ENCODE data around the gene F12. TPM values are rescaled to one million over a fixed set of nuclear protein-coding genes. Genes with fewer than 3 reads are reported as not detected.

Gene F12
- total and polyA plus RNA-seq, 4 donors = 0.23 to 1.8 (median 0.33) TPM; not detected in 1

- ATAC-seq (ENCODE audit: low FRiP score) (peak; percentile 4), DNase-seq (peak in 1 of 2 donors; percentile 73)
- Histone ChIP-seq H3K4me3 (ENCODE audit: low read length in 2 of 2) (peak overlapping the region; percentile 29 to 41), H3K27ac (ENCODE audit: low read depth in 1 of 2, low read length in 2 of 2) (no peak overlapping the region), H3K36me3 (ENCODE audit: control insufficient read depth in 1 of 2, insufficient read depth in 2 of 2, low read length in 1 of 2) (no peaks in the 10 kb centered on the region), H3K9me3 (ENCODE audit: control insufficient read depth, low read length) (no peaks in the 10 kb centered on the region), H3K4me1 (ENCODE audit: control insufficient read depth in 1 of 2, insufficient read depth in 2 of 2, low read length in 2 of 2) (no peaks in the 10 kb centered on the region), H3K27me3 (ENCODE audit: control insufficient read depth in 1 of 2, insufficient read depth in 2 of 2, low read length in 1 of 2) (no peaks in the 10 kb centered on the region)
- intact Hi-C loops (cut with DNase I) = no loop called here
- 0 to 1% methylated on average over 14 to 51 of the region's 52 CpGs for WGBS, 2 donors
Observed at GRCh38 chr5:177447066-177447610, 37.8 kb upstream of the F12 start.

GRCh38 chr5:177446200-177447065 lies 37.1 kb upstream of the F12 start, which contains the start of gene PRR7:
Gene PRR7 (plus strand): TSS chr5:177446814. CDS start chr5:177455068, 8,254 bp downstream.
- Histone ChIP-seq H3K27me3 (ENCODE audit: control insufficient read depth in 1 of 2, insufficient read depth in 2 of 2, low read length in 1 of 2) (no peaks in the 10 kb centered on the region), H3K4me1 (ENCODE audit: control insufficient read depth in 1 of 2, insufficient read depth in 2 of 2, low read length in 2 of 2) (no peaks in the 10 kb centered on the region), H3K9me3 (ENCODE audit: control insufficient read depth, low read length) (no peaks in the 10 kb centered on the region), H3K4me3 (ENCODE audit: low read length in 2 of 2) (peak within 1 kb of the TSS; percentile 29 to 41), H3K36me3 (ENCODE audit: control insufficient read depth in 1 of 2, insufficient read depth in 2 of 2, low read length in 1 of 2) (no peaks in the 10 kb centered on the region), H3K27ac (ENCODE audit: low read depth in 1 of 2, low read length in 2 of 2) (no peak within 1 kb of the TSS)
- ATAC-seq (ENCODE audit: low FRiP score) (peak; percentile 61), DNase-seq (peak; percentile 74 to 89)
- 1% methylated on average over 56 to 89 of the region's 89 CpGs for WGBS, 2 donors
- intact Hi-C loops (cut with DNase I) = no loop called here

- no peaks in the 10 kb centered on the region for H3K27me3 ChIP-seq (ENCODE audit: control insufficient read depth in 1 of 2, insufficient read depth in 2 of 2, low read length in 1 of 2)
- ATAC-seq (ENCODE audit: low FRiP score) (no peak), DNase-seq (no peak)
- H3K4me3 ChIP-seq (ENCODE audit: low read length in 2 of 2) = no peak overlapping the region
- WGBS, 2 donors = 3 to 4% methylated on average over 8 of the region's 8 CpGs
- no peaks in the 10 kb centered on the region for H3K4me1 ChIP-seq (ENCODE audit: control insufficient read depth in 1 of 2, insufficient read depth in 2 of 2, low read length in 2 of 2)
- intact Hi-C loops (cut with DNase I) = no loop called here
- no peaks in the 10 kb centered on the region for H3K36me3 ChIP-seq (ENCODE audit: control insufficient read depth in 1 of 2, insufficient read depth in 2 of 2, low read length in 1 of 2)
- H3K9me3 ChIP-seq (ENCODE audit: control insufficient read depth, low read length) = no peaks in the 10 kb centered on the region
- no peak overlapping the region for H3K27ac ChIP-seq (ENCODE audit: low read depth in 1 of 2, low read length in 2 of 2)
Observed at GRCh38 chr5:177445917-177446199, 36.5 kb upstream of the F12 start.

GRCh38 chr5:177445052-177445916 lies 35.9 kb upstream of the F12 start:
- no peaks in the 10 kb centered on the region for H3K27me3 ChIP-seq (ENCODE audit: control insufficient read depth in 1 of 2, insufficient read depth in 2 of 2, low read length in 1 of 2)
- no peak overlapping the region for H3K4me3 ChIP-seq (ENCODE audit: low read length in 2 of 2)
- H3K4me1 ChIP-seq (ENCODE audit: control insufficient read depth in 1 of 2, insufficient read depth in 2 of 2, low read length in 2 of 2) = no peaks in the 10 kb centered on the region
- H3K36me3 ChIP-seq (ENCODE audit: control insufficient read depth in 1 of 2, insufficient read depth in 2 of 2, low read length in 1 of 2) = no peaks in the 10 kb centered on the region
- no peaks in the 10 kb centered on the region for H3K9me3 ChIP-seq (ENCODE audit: control insufficient read depth, low read length)
- intact Hi-C loops (cut with DNase I) = no loop called here
- 55 to 57% methylated on average over 10 of the region's 10 CpGs for WGBS, 2 donors
- H3K27ac ChIP-seq (ENCODE audit: low read depth in 1 of 2, low read length in 2 of 2) = no peak overlapping the region
- no peak for DNase-seq
- ATAC-seq (ENCODE audit: low FRiP score) = no peak

GRCh38 chr5:177444106-177445051 lies 35.0 kb upstream of the F12 start:
- intact Hi-C loops (cut with DNase I) = no loop called here
- WGBS, 2 donors = 67 to 71% methylated on average over 7 of the region's 7 CpGs

GRCh38 chr5:177443144-177443983 lies 34.0 kb upstream of the F12 start:
- Histone ChIP-seq H3K9me3 (ENCODE audit: control insufficient read depth, low read length) (no peaks in the 10 kb centered on the region), H3K27ac (ENCODE audit: low read depth in 1 of 2, low read length in 2 of 2) (no peak overlapping the region), H3K4me3 (ENCODE audit: low read length in 2 of 2) (no peak overlapping the region), H3K4me1 (ENCODE audit: control insufficient read depth in 1 of 2, insufficient read depth in 2 of 2, low read length in 2 of 2) (no peaks in the 10 kb centered on the region), H3K36me3 (ENCODE audit: control insufficient read depth in 1 of 2, insufficient read depth in 2 of 2, low read length in 1 of 2) (no peaks in the 10 kb centered on the region), H3K27me3 (ENCODE audit: control insufficient read depth in 1 of 2, insufficient read depth in 2 of 2, low read length in 1 of 2) (no peaks in the 10 kb centered on the region)
- intact Hi-C loops (cut with DNase I) = no loop called here
- whole genome bisulfite sequencing, 2 donors = 77 to 83% methylated on average over 15 of the region's 15 CpGs
- ATAC-seq (ENCODE audit: low FRiP score) = no peak
- DNase-seq = peak in 1 of 2 donors; percentile 42

More at GRCh38 chr5:177444106-177445051, 35.0 kb upstream of the F12 start:
- Histone ChIP-seq H3K9me3 (ENCODE audit: control insufficient read depth, low read length) (no peaks in the 10 kb centered on the region), H3K27ac (ENCODE audit: low read depth in 1 of 2, low read length in 2 of 2) (no peak overlapping the region), H3K36me3 (ENCODE audit: control insufficient read depth in 1 of 2, insufficient read depth in 2 of 2, low read length in 1 of 2) (no peaks in the 10 kb centered on the region), H3K4me3 (ENCODE audit: low read length in 2 of 2) (no peak overlapping the region), H3K27me3 (ENCODE audit: control insufficient read depth in 1 of 2, insufficient read depth in 2 of 2, low read length in 1 of 2) (no peaks in the 10 kb centered on the region), H3K4me1 (ENCODE audit: control insufficient read depth in 1 of 2, insufficient read depth in 2 of 2, low read length in 2 of 2) (no peaks in the 10 kb centered on the region)
- DNase-seq = peak; percentile 44 to 70
- ATAC-seq (ENCODE audit: low FRiP score) = no peak

- Histone ChIP-seq H3K36me3 (ENCODE audit: control insufficient read depth in 1 of 2, insufficient read depth in 2 of 2, low read length in 1 of 2) (no peaks in the 10 kb centered on the region), H3K27me3 (ENCODE audit: control insufficient read depth in 1 of 2, insufficient read depth in 2 of 2, low read length in 1 of 2) (no peaks in the 10 kb centered on the region), H3K27ac (ENCODE audit: low read depth in 1 of 2, low read length in 2 of 2) (no peak overlapping the region), H3K4me3 (ENCODE audit: low read length in 2 of 2) (no peak overlapping the region), H3K9me3 (ENCODE audit: control insufficient read depth, low read length) (no peaks in the 10 kb centered on the region), H3K4me1 (ENCODE audit: control insufficient read depth in 1 of 2, insufficient read depth in 2 of 2, low read length in 2 of 2) (no peaks in the 10 kb centered on the region)
- 90 to 92% methylated on average over 19 to 20 of the region's 20 CpGs for WGBS, 2 donors
- intact Hi-C loops (cut with DNase I) = no loop called here
- ATAC-seq (ENCODE audit: low FRiP score) = no peak
- DNase-seq = peak; percentile 42 to 71
Observed at GRCh38 chr5:177442066-177442826, 32.9 kb upstream of the F12 start.
